HUES64 (cell line): ENCODE measurements around the gene CAPNS2.
"Not testable (repeated sequence)": the region's sequence is repeated elsewhere in the genome, so short reads cannot be mapped to it uniquely, and the experiment has no call there.

Source experiments
- H3K27ac ChIP-seq: 2 replicates; pipeline ENCODE4 v1.7.0; 2013; ENCODE audit warnings: low read depth, low read length, inconsistent platforms
- H3K27me3 ChIP-seq: 2 replicates; pipeline ENCODE4 v1.6.1; 2013; ENCODE audit warnings: mild to moderate bottlenecking, low read length; ENCODE audit not compliant: insufficient read depth
- H3K36me3 ChIP-seq: 2 replicates; pipeline ENCODE4 v1.6.1; 2013; ENCODE audit warnings: mild to moderate bottlenecking, low read length; ENCODE audit not compliant: insufficient read depth
- H3K4me1 ChIP-seq: 2 replicates; pipeline ENCODE4 v1.6.1; 2013; ENCODE audit warnings: mild to moderate bottlenecking, low read length, moderate library complexity; ENCODE audit not compliant: insufficient read depth
- H3K4me3 ChIP-seq: 2 replicates; pipeline ENCODE4 v1.5.1; 2013; ENCODE audit warnings: mild to moderate bottlenecking, low read length, moderate library complexity
- H3K9ac ChIP-seq: 2 replicates; pipeline ENCODE4 v1.6.1; 2013; ENCODE audit warnings: mild to moderate bottlenecking, low read depth, low read length
- H3K9me3 ChIP-seq: 2 replicates; pipeline ENCODE4 v1.6.1; 2013; ENCODE audit warnings: low read depth, low read length; ENCODE audit not compliant: insufficient read depth
- WGBS: fragments of 150-250, 120-280 bp; methylation state at CpG from one replicate; pipeline ENCODE4 v1.1.7; 2013; ENCODE audit warnings: missing lambda C conversion rate; 5-methylcytosine and 5-hydroxymethylcytosine counted together

Gene CAPNS2

GRCh38 chr16:55597928-55598327 lies 31.4 kb downstream of the CAPNS2 start:
- H3K4me3 ChIP-seq: no peak overlapping the region
- H3K4me1 ChIP-seq: peaks cover 13% of the 10 kb centered on the region
- H3K36me3 ChIP-seq: no peaks in the 10 kb centered on the region
- H3K9me3 ChIP-seq: 0 out of 2 replicates have a peak, but pooled peaks cover 4% of the 10 kb centered on the region
- H3K27ac ChIP-seq: no peak overlapping the region
- H3K27me3 ChIP-seq: no peaks in the 10 kb centered on the region
- WGBS: 100% methylated on average over 4 of the region's 4 CpGs
- no peak overlapping the region for H3K9ac ChIP-seq

GRCh38 chr16:55605754-55606336 lies 39.4 kb downstream of the CAPNS2 start:
- H3K4me3 ChIP-seq: no peak overlapping the region
- no peak overlapping the region for H3K9ac ChIP-seq
- 88% methylated on average over 4 of the region's 4 CpGs for WGBS
- no peak overlapping the region for H3K27ac ChIP-seq
- no peaks in the 10 kb centered on the region for H3K4me1 ChIP-seq
- H3K9me3 ChIP-seq: no peaks in the 10 kb centered on the region; the same call in 1 of the 2 replicates
- no peaks in the 10 kb centered on the region for H3K36me3 ChIP-seq
- no peaks in the 10 kb centered on the region for H3K27me3 ChIP-seq

GRCh38 chr16:55613613-55614335 lies 47.3 kb downstream of the CAPNS2 start:
- Histone ChIP-seq H3K4me1 (no peaks in the 10 kb centered on the region), H3K27me3 (no peaks in the 10 kb centered on the region), H3K36me3 (no peaks in the 10 kb centered on the region), H3K9ac (no peak overlapping the region), H3K9me3 (peaks cover 12% of the 10 kb centered on the region), H3K27ac (no peak overlapping the region), H3K4me3 (no peak overlapping the region)
- 90% methylated on average over 5 of the region's 6 CpGs for WGBS

- 98% methylated on average over 3 of the region's 3 CpGs for WGBS
- Histone ChIP-seq H3K27me3 (no peaks in the 10 kb centered on the region), H3K9me3 (peaks cover 12% of the 10 kb centered on the region), H3K36me3 (no peaks in the 10 kb centered on the region), H3K27ac (no peak overlapping the region), H3K9ac (no peak overlapping the region), H3K4me3 (no peak overlapping the region), H3K4me1 (no peaks in the 10 kb centered on the region)
These were observed 48.6 kb downstream of the CAPNS2 start for GRCh38 chr16:55615071-55615470.

GRCh38 chr16:55615670-55616069 lies 49.2 kb downstream of the CAPNS2 start:
- not testable (repeated sequence) for H3K27me3 ChIP-seq, H3K9ac ChIP-seq, H3K4me3 ChIP-seq, H3K27ac ChIP-seq, H3K4me1 ChIP-seq, H3K36me3 ChIP-seq
- WGBS: 93% methylated on average over 11 of the region's 11 CpGs
- peaks cover 12% of the 10 kb centered on the region for H3K9me3 ChIP-seq
